GM04504 (cell line): ENCODE data around the gene FAM83D.
"Not testable (repeated sequence)": the region's sequence is repeated elsewhere in the genome, so short reads cannot be mapped to it uniquely, and the experiment has no call there.

Experiments used
- DNase-seq: peaks from one replicate; pipeline ENCODE4 v3.0.0-alpha.2; 2012; ENCODE audit warnings: low read depth

Gene FAM83D

GRCh38 chr20:38935285-38935684 is 9.1 kb downstream of the FAM83D start:
- DNase-seq, result no peak

GRCh38 chr20:38935967-38936407 is 9.8 kb downstream of the FAM83D start:
- DNase-seq, result no peak

GRCh38 chr20:38937000-38937399 is 10.8 kb downstream of the FAM83D start:
- no peak for DNase-seq

- DNase-seq, result no peak
Observed at GRCh38 chr20:38937978-38938473, 11.8 kb downstream of the FAM83D start.

GRCh38 chr20:38939686-38940085 is 13.5 kb downstream of the FAM83D start:
- no peak for DNase-seq

- DNase-seq, result no peak
Observed at GRCh38 chr20:38940644-38941043, 14.4 kb downstream of the FAM83D start.

- no peak for DNase-seq
Observed at GRCh38 chr20:38941726-38942389, 15.6 kb downstream of the FAM83D start.

- no peak for DNase-seq
Observed at GRCh38 chr20:38945012-38945411, 18.8 kb downstream of the FAM83D start.

- DNase-seq, result no peak
Observed at GRCh38 chr20:38946836-38947235, 20.6 kb downstream of the FAM83D start.

- DNase-seq, result no peak
Observed at GRCh38 chr20:38947931-38948362, 21.7 kb downstream of the FAM83D start.

GRCh38 chr20:38950254-38950653 is 24.0 kb downstream of the FAM83D start:
- no peak for DNase-seq

- DNase-seq, result no peak
Observed at GRCh38 chr20:38951611-38952010, 25.4 kb downstream of the FAM83D start.

GRCh38 chr20:38952153-38952552 is 25.9 kb downstream of the FAM83D start:
- no peak for DNase-seq

- DNase-seq, result no peak
Observed at GRCh38 chr20:38953630-38954340, 27.6 kb downstream of the FAM83D start.

- no peak for DNase-seq
Observed at GRCh38 chr20:38957235-38957876, 31.1 kb downstream of the FAM83D start.

GRCh38 chr20:38957915-38958485 is 31.8 kb downstream of the FAM83D start:
- DNase-seq, result no peak

GRCh38 chr20:38960187-38960687 is 34.0 kb downstream of the FAM83D start:
- DNase-seq, result not testable (repeated sequence)

- DNase-seq, result no peak
Observed at GRCh38 chr20:38961530-38962043, 35.4 kb downstream of the FAM83D start.

GRCh38 chr20:38962044-38962927 is 36.1 kb downstream of the FAM83D start, which contains the start of gene DHX35:
Gene DHX35 (plus strand): TSS chr20:38962344. CDS start chr20:38962368, 24 bp downstream.
- DNase-seq, result peak; percentile 91

- no peak for DNase-seq
Observed at GRCh38 chr20:38962928-38963401, 36.7 kb downstream of the FAM83D start.

GRCh38 chr20:38963745-38964144 is 37.5 kb downstream of the FAM83D start:
- no peak for DNase-seq
